Heart left ventricle (tissue), 16 donors: ENCODE data around the gene SIVA1. TPM values are rescaled to one million over a fixed set of nuclear protein-coding genes. Genes with fewer than 3 reads are reported as not detected.

Experiments
- ATAC-seq, 4 donors: fragments of 200-7000 bp; cut with Tn5 transposase; one replicate each; pipeline ENCODE4 v1.9.1; 2020 to 2022; ENCODE audit warnings: moderate library complexity in 4 of 4, mild to moderate bottlenecking in 3 of 4, moderate number of reproducible peaks in 1 of 4
- DNase-seq, 5 donors: peaks; one replicate each; pipeline ENCODE4 v3.0.0-alpha.2; 2020
- H3K27ac ChIP-seq, 12 donors: fragments of 200-600 bp; sonication (generic) in 4 of 12; one replicate each; pipeline versions ENCODE4 v1.5.0 to v1.8.0; 2016 to 2022; ENCODE audit warnings: mild to moderate bottlenecking in 2 of 12
- H3K27me3 ChIP-seq, 9 donors: fragments of 200-600 bp; sonication (generic) in 2 of 9; one replicate each; pipeline versions ENCODE4 v1.5.1 to v1.8.0; 2016 to 2022; ENCODE audit warnings: mild to moderate bottlenecking in 3 of 9
- H3K36me3 ChIP-seq, 9 donors: fragments of 200-600 bp; sonication (generic) in 2 of 9; one replicate each; pipeline versions ENCODE4 v1.5.0 to v1.8.0; 2018 to 2022; ENCODE audit warnings: mild to moderate bottlenecking in 2 of 9
- H3K4me1 ChIP-seq, 12 donors: fragments of 200-600 bp; sonication (generic) in 4 of 12; one replicate each; pipeline versions ENCODE4 v1.5.0 to v1.8.0; 2016 to 2022; ENCODE audit warnings: mild to moderate bottlenecking in 3 of 12
- H3K4me3 ChIP-seq, 12 donors: fragments of 200-600 bp; sonication (generic) in 4 of 12; one replicate each; pipeline versions ENCODE4 v1.5.0 to v1.8.0; 2017 to 2022; ENCODE audit warnings: mild to moderate bottlenecking in 9 of 12, moderate library complexity in 4 of 12
- H3K9me3 ChIP-seq, 12 donors: fragments of 200-600 bp; sonication (generic) in 4 of 12; one replicate each; pipeline versions ENCODE4 v1.5.0 to v1.8.0; 2016 to 2022; ENCODE audit warnings: mild to moderate bottlenecking in 1 of 12
- CTCF ChIP-seq, 12 donors: fragments of 200-600 bp; sonication (generic) in 4 of 12; IDR thresholded peaks; one replicate each; pipeline versions ENCODE4 v1.5.0 to v1.8.0; 2018 to 2022; ENCODE audit warnings: antibody characterized with exemption in 12 of 12, mild to moderate bottlenecking in 5 of 12
- POLR2A ChIP-seq, 2 donors: fragments of 450-650 bp; IDR thresholded peaks; one replicate each; pipeline ENCODE4 v1.6.1; 2017; ENCODE audit warnings: antibody characterized with exemption in 2 of 2, mild to moderate bottlenecking in 2 of 2, moderate library complexity in 2 of 2
- WGBS, 4 donors: extraction: QIAGEN DNeasy Blood & Tissue Kit in 2 of 4; methylation state at CpG; one replicate each; pipeline versions ENCODE4 v1.1.5 to v1.1.7; 2013 to 2018; 5-methylcytosine and 5-hydroxymethylcytosine counted together
- intact Hi-C, 10 donors: fragments of 100-400 bp; cut with DNase I; formaldehyde crosslinking; loops; one replicate each; pipeline versions ENCODE4 v1.11.1 to v1.14.2; 2022
- polyA plus RNA-seq, 2 donors: library from polyadenylated mRNA; stranded (reverse); fragments of 200-250 nt; gene quantifications; one replicate each; pipeline ENCODE4 v1.2.3, GENCODE V29; 2013
- total RNA-seq, 9 donors: library from RNA; depleted of rRNA in 2 of 9; stranded (reverse); fragments of >200 nt in 2 of 9; fragmentation: NEBNext Ultra II Directional in 3 of 9; extraction: Animal tissue kit (Norgen Biotek cat#: 25700) in 3 of 9; gene quantifications; one replicate each; pipeline versions ENCODE4 v1.1.0 to v1.2.4, GENCODE V29; 2016 to 2023
- donor health status: ischemic (EF 13 %, LVEDD 7.1; RV severe dilation, severe dysfunction).
- donor health status: healthy with polysubstance abuse.
- donor health status: DM: no; HTN: yes; CAD: no.
- donor health status: DM: no; HTN: no; CAD: no.
- donor health status: ischemic (EF 25% LVEDD 6.9; RV normal size, moderate dysfunction).
- donor health status: ischemic (EF 25% LVEDD 5.7; RV mildly dilated, moderate dysfunction).
- donor health status: healthy.
- donor health status: DM: yes; HTN: yes; CAD: no.
- donor health status: ischemic (EF 35%, LVEDD 5.7; RV mildly dilated, moderate dysfunction).
- donor health status: nonischemic (EF 11% LVEDD 7.7; RV severe dilation, severe dysfunction).
- donor health status: DM: yes; HTN: yes; CAD: no.
- donor health status: PGD.
- donor health status: ischemic (EF 29% LVEDD 5.4; RV normal size, mild dysfunction).
- donor health status: nonischemic (EF 23%, LVEDD 6.1; RV moderate dilation, normal function).

The SIVA1 gene
- total and polyA plus RNA-seq, 11 donors: 41.0 to 203 (median 57.4) TPM

GRCh38 chr14:104739546-104740516 is 13.1 kb upstream of the SIVA1 start:
- Histone ChIP-seq H3K9me3 (no peaks in the 10 kb centered on the region), H3K4me1 (peaks cover 0 to 31% (median 24%) of the 10 kb centered on the region in 12 donors), H3K27ac (no peak overlapping the region), H3K4me3 (no peak overlapping the region), H3K27me3 (no peaks in the 10 kb centered on the region), H3K36me3 (peaks cover 0 to 63% (median 40%) of the 10 kb centered on the region in 9 donors)
- intact Hi-C loops: no loop called here
- no peak for TF ChIP-seq POLR2A (IDR thresholded peaks at IDR 0.05)
- TF ChIP-seq CTCF (IDR thresholded peaks at IDR 0.05): no peak
- no peak for ATAC-seq
- DNase-seq: peak in 1 of 5 donors; percentile 17
- WGBS, 4 donors: 83 to 88% (median 87%) methylated on average over 27 to 29 of the region's 29 CpGs

GRCh38 chr14:104741108-104741802 is 11.7 kb upstream of the SIVA1 start:
- TF ChIP-seq CTCF (IDR thresholded peaks at IDR 0.05) (no peak), POLR2A (IDR thresholded peaks at IDR 0.05) (no peak)
- Histone ChIP-seq H3K9me3 (no peaks in the 10 kb centered on the region), H3K36me3 (peaks cover 0 to 65% (median 54%) of the 10 kb centered on the region in 9 donors), H3K4me1 (peaks cover 0 to 18% (median 12%) of the 10 kb centered on the region in 12 donors), H3K27me3 (no peaks in the 10 kb centered on the region), H3K4me3 (no peak overlapping the region), H3K27ac (peak overlapping the region in 1 of 12 donors; percentile 23)
- no peak for ATAC-seq
- intact Hi-C loops: no loop called here
- DNase-seq: peak in 3 of 5 donors; percentile 22 to 48 (median 33)
- WGBS, 4 donors: 87 to 94% (median 89%) methylated on average over 29 of the region's 29 CpGs

- no peak overlapping the region for H3K4me3 ChIP-seq
- intact Hi-C loops: no loop called here
- TF ChIP-seq CTCF (IDR thresholded peaks at IDR 0.05): no peak
- no peak for TF ChIP-seq POLR2A (IDR thresholded peaks at IDR 0.05)
- ATAC-seq: no peak
- no peaks in the 10 kb centered on the region for H3K27me3 ChIP-seq
- 91 to 94% (median 92%) methylated on average over 12 to 23 of the region's 23 CpGs for WGBS, 4 donors
- peak in 3 of 5 donors; percentile 22 to 48 (median 22) for DNase-seq
- H3K36me3 ChIP-seq: peaks cover 0 to 70% (median 59%) of the 10 kb centered on the region in 9 donors
- H3K9me3 ChIP-seq: no peaks in the 10 kb centered on the region
- H3K4me1 ChIP-seq: peaks cover 0 to 17% (median 7%) of the 10 kb centered on the region in 12 donors
- no peak overlapping the region for H3K27ac ChIP-seq
Observed at GRCh38 chr14:104741803-104742251, 11.1 kb upstream of the SIVA1 start.
